Activated T-cell treated with anti-CD3 and anti-CD28 coated beads, Interleukin-2, amount 50 U/mL, for 4 hours (primary cell): ENCODE data around the gene FUCA2. TPM values are rescaled to one million over a fixed set of nuclear protein-coding genes. Genes with fewer than 3 reads are reported as not detected.
"Not testable (repeated sequence)": the region's sequence is repeated elsewhere in the genome, so short reads cannot be mapped to it uniquely, and the experiment has no call there.

Experiments used
- ATAC-seq, 2 donors: fragments of 200-7000 bp; cut with Tn5 transposase; one replicate each; pipeline ENCODE4 v1.10.0; 2021
- DNase-seq: peaks from one replicate; pipeline ENCODE4 v3.0.0-alpha.2; 2020
- H3K27me3 Mint-ChIP-seq: one replicate; pipeline ENCODE4 v1.8.0; 2021; ENCODE audit warnings: low read depth, mixed read lengths
- H3K36me3 Mint-ChIP-seq: one replicate; pipeline ENCODE4 v1.8.0; 2022; ENCODE audit warnings: mixed read lengths; ENCODE audit not compliant: insufficient read depth
- H3K4me1 Mint-ChIP-seq: one replicate; pipeline ENCODE4 v1.8.0; 2021; ENCODE audit warnings: low read depth, mixed read lengths
- H3K4me3 Mint-ChIP-seq: one replicate; pipeline ENCODE4 v1.8.0; 2021; ENCODE audit warnings: mild to moderate bottlenecking, moderate library complexity, mixed read lengths
- H3K9me3 Mint-ChIP-seq: one replicate; pipeline ENCODE4 v1.8.0; 2021; ENCODE audit warnings: mixed read lengths
- total RNA-seq, 3 donors: library from RNA; stranded (reverse); gene quantifications; one replicate each; pipeline ENCODE4 v1.2.1, GENCODE V29; 2021

Gene FUCA2
- total RNA-seq, 3 donors from 2014 or later, result 5.2 to 5.6 (median 5.5) TPM

GRCh38 chr6:143522039-143522600 lies 10.6 kb upstream of the FUCA2 start:
- no peak for ATAC-seq

GRCh38 chr6:143517447-143517773 lies 5.9 kb upstream of the FUCA2 start:
- Mint-ChIP-seq H3K4me3 (no peak overlapping the region), H3K4me1 (peaks cover 12% of the 10 kb centered on the region), H3K27me3 (no peaks in the 10 kb centered on the region), H3K36me3 (peaks cover 7% of the 10 kb centered on the region), H3K9me3 (no peaks in the 10 kb centered on the region)
- DNase-seq (no peak), ATAC-seq (no peak)

More at GRCh38 chr6:143522039-143522600, 10.6 kb upstream of the FUCA2 start:
- H3K9me3 Mint-ChIP-seq, result no peaks in the 10 kb centered on the region
- H3K36me3 Mint-ChIP-seq, result peaks cover 10% of the 10 kb centered on the region
- H3K4me1 Mint-ChIP-seq, result peaks cover 3% of the 10 kb centered on the region
- no peak overlapping the region for H3K4me3 Mint-ChIP-seq
- no peak for DNase-seq
- H3K27me3 Mint-ChIP-seq, result no peaks in the 10 kb centered on the region

GRCh38 chr6:143516690-143517446 lies 5.3 kb upstream of the FUCA2 start:
- no peak for DNase-seq
- Mint-ChIP-seq H3K36me3 (peaks cover 7% of the 10 kb centered on the region), H3K9me3 (no peaks in the 10 kb centered on the region), H3K4me3 (no peak overlapping the region), H3K27me3 (no peaks in the 10 kb centered on the region), H3K4me1 (peaks cover 13% of the 10 kb centered on the region)
- ATAC-seq, result no peak

GRCh38 chr6:143515766-143516355 lies 4.3 kb upstream of the FUCA2 start:
- H3K4me1 Mint-ChIP-seq, result peaks cover 17% of the 10 kb centered on the region
- no peak for ATAC-seq
- H3K27me3 Mint-ChIP-seq, result no peaks in the 10 kb centered on the region
- no peak overlapping the region for H3K4me3 Mint-ChIP-seq
- H3K36me3 Mint-ChIP-seq, result peaks cover 7% of the 10 kb centered on the region
- H3K9me3 Mint-ChIP-seq, result no peaks in the 10 kb centered on the region
- DNase-seq, result no peak

GRCh38 chr6:143515061-143515760 lies 3.7 kb upstream of the FUCA2 start:
- H3K4me1 Mint-ChIP-seq, result peaks cover 22% of the 10 kb centered on the region
- H3K36me3 Mint-ChIP-seq, result peaks cover 7% of the 10 kb centered on the region
- no peak for DNase-seq
- no peaks in the 10 kb centered on the region for H3K9me3 Mint-ChIP-seq
- H3K27me3 Mint-ChIP-seq, result no peaks in the 10 kb centered on the region
- no peak overlapping the region for H3K4me3 Mint-ChIP-seq
- ATAC-seq, result no peak

GRCh38 chr6:143513410-143513809 lies 1.9 kb upstream of the FUCA2 start:
- no peak for ATAC-seq
- Mint-ChIP-seq H3K4me1 (peaks cover 29% of the 10 kb centered on the region), H3K36me3 (peaks cover 3% of the 10 kb centered on the region), H3K27me3 (no peaks in the 10 kb centered on the region), H3K9me3 (no peaks in the 10 kb centered on the region), H3K4me3 (peak overlapping the region; percentile 60)
- DNase-seq, result peak; percentile 28

GRCh38 chr6:143510326-143510725 lies 1.2 kb downstream of the FUCA2 start:
- ATAC-seq, H3K27me3 Mint-ChIP-seq, H3K9me3 Mint-ChIP-seq, DNase-seq: not testable (repeated sequence)
- peak overlapping the region; percentile 90 for H3K4me3 Mint-ChIP-seq
- H3K4me1 Mint-ChIP-seq, result peaks cover 25% of the 10 kb centered on the region
- H3K36me3 Mint-ChIP-seq, result peaks cover 16% of the 10 kb centered on the region

- DNase-seq, result no peak
- H3K9me3 Mint-ChIP-seq, result no peaks in the 10 kb centered on the region
Observed at GRCh38 chr6:143507358-143508145, 4.0 kb downstream of the FUCA2 start.

GRCh38 chr6:143506620-143507019 lies 4.9 kb downstream of the FUCA2 start:
- no peak for ATAC-seq
- Mint-ChIP-seq H3K36me3 (peaks cover 16% of the 10 kb centered on the region), H3K4me3 (no peak overlapping the region), H3K4me1 (peaks cover 16% of the 10 kb centered on the region), H3K27me3 (no peaks in the 10 kb centered on the region), H3K9me3 (no peaks in the 10 kb centered on the region)
- no peak for DNase-seq

More at GRCh38 chr6:143507358-143508145, 4.0 kb downstream of the FUCA2 start:
- no peak for ATAC-seq
- H3K27me3 Mint-ChIP-seq, result no peaks in the 10 kb centered on the region
- peaks cover 16% of the 10 kb centered on the region for H3K36me3 Mint-ChIP-seq
- peaks cover 20% of the 10 kb centered on the region for H3K4me1 Mint-ChIP-seq
- no peak overlapping the region for H3K4me3 Mint-ChIP-seq

GRCh38 chr6:143506199-143506598 lies 5.3 kb downstream of the FUCA2 start:
- peaks cover 18% of the 10 kb centered on the region for H3K36me3 Mint-ChIP-seq
- H3K27me3 Mint-ChIP-seq, result no peaks in the 10 kb centered on the region
- no peak overlapping the region for H3K4me3 Mint-ChIP-seq
- peaks cover 15% of the 10 kb centered on the region for H3K4me1 Mint-ChIP-seq
- no peaks in the 10 kb centered on the region for H3K9me3 Mint-ChIP-seq
- no peak for DNase-seq
- ATAC-seq, result no peak

- H3K9me3 Mint-ChIP-seq, result no peaks in the 10 kb centered on the region
Observed at GRCh38 chr6:143505537-143505936, 6.0 kb downstream of the FUCA2 start.

GRCh38 chr6:143505111-143505510 lies 6.4 kb downstream of the FUCA2 start:
- Mint-ChIP-seq H3K4me1 (peaks cover 7% of the 10 kb centered on the region), H3K4me3 (no peak overlapping the region), H3K27me3 (no peaks in the 10 kb centered on the region), H3K9me3 (no peaks in the 10 kb centered on the region), H3K36me3 (peaks cover 20% of the 10 kb centered on the region)
- no peak for DNase-seq
- peak in 1 of 2 donors; percentile 43 for ATAC-seq

More at GRCh38 chr6:143505537-143505936, 6.0 kb downstream of the FUCA2 start:
- Mint-ChIP-seq H3K4me3 (no peak overlapping the region), H3K27me3 (no peaks in the 10 kb centered on the region), H3K4me1 (peaks cover 9% of the 10 kb centered on the region), H3K36me3 (peaks cover 19% of the 10 kb centered on the region)
- peak in 1 of 2 donors; percentile 41 for ATAC-seq
- no peak for DNase-seq

GRCh38 chr6:143504369-143504768 lies 7.2 kb downstream of the FUCA2 start:
- no peaks in the 10 kb centered on the region for H3K27me3 Mint-ChIP-seq
- H3K4me1 Mint-ChIP-seq, result peaks cover 3% of the 10 kb centered on the region
- peaks cover 26% of the 10 kb centered on the region for H3K36me3 Mint-ChIP-seq
- DNase-seq, result no peak
- ATAC-seq, result no peak
- H3K9me3 Mint-ChIP-seq, result no peaks in the 10 kb centered on the region
- H3K4me3 Mint-ChIP-seq, result no peak overlapping the region

- Mint-ChIP-seq H3K4me3 (no peak overlapping the region), H3K9me3 (no peaks in the 10 kb centered on the region), H3K4me1 (peaks cover 16% of the 10 kb centered on the region), H3K27me3 (no peaks in the 10 kb centered on the region), H3K36me3 (peaks cover 32% of the 10 kb centered on the region)
- ATAC-seq (no peak), DNase-seq (no peak)
Observed at GRCh38 chr6:143501851-143502250, 9.7 kb downstream of the FUCA2 start.
